Measurements from ENCODE around the gene SNCAIP.

The SNCAIP gene

GRCh38 chr5:122310889-122311288, 1.1 kb upstream of the SNCAIP start:
- Histone ChIP-seq H3K79me2 (ENCODE audit: control insufficient read depth, insufficient read depth, low read length) (no peaks in the 10 kb centered on the region), H3K4ac (ENCODE audit: low read depth, low read length) (no peak overlapping the region), H3K4me3 (ENCODE audit: low read length) (no peak overlapping the region), H3K56ac (ENCODE audit: low read length) (no peak overlapping the region), H4K5ac (ENCODE audit: low read length) (no peak overlapping the region), H3K36me3 (ENCODE audit: control insufficient read depth, insufficient read depth, low read length) (no peaks in the 10 kb centered on the region), H3K18ac (ENCODE audit: low read length) (no peak overlapping the region), H3K4me2 (ENCODE audit: low read length) (no peak overlapping the region), H3K23ac (ENCODE audit: low read length) (no peak overlapping the region), H3K4me1 (ENCODE audit: control insufficient read depth, low read depth, low read length) (no peaks in the 10 kb centered on the region), H2BK120ac (ENCODE audit: low read depth, low read length) (no peak overlapping the region), H3K9ac (ENCODE audit: low read length) (no peak overlapping the region), H3K27me3 (ENCODE audit: insufficient read depth, low read length, poor library complexity) (peaks cover 4% of the 10 kb centered on the region), H3K79me1 (ENCODE audit: low read length) (no peaks in the 10 kb centered on the region), H2BK5ac (ENCODE audit: low read length) (no peak overlapping the region), H4K8ac (ENCODE audit: low read depth, low read length) (no peak overlapping the region), H2BK15ac (replicated peaks; ENCODE audit: low read depth) (no peak overlapping the region), H3K27ac (ENCODE audit: low read depth, low read length) (no peak overlapping the region), H2AK5ac (ENCODE audit: low read length) (no peak overlapping the region)
- peak; percentile 32 for DNase-seq
- no CpG with 5 or more reads among the region's 7 CpGs for WGBS (ENCODE audit: extremely low coverage, insufficient coverage, low lambda C conversion rate)

GRCh38 chr5:122311497-122311960, 508 bp upstream of the SNCAIP start:
- Histone ChIP-seq H3K4me2 (ENCODE audit: low read length) (peak overlapping the region; percentile 25), H2BK120ac (ENCODE audit: low read depth, low read length) (no peak overlapping the region), H3K27me3 (ENCODE audit: insufficient read depth, low read length, poor library complexity) (peaks cover 4% of the 10 kb centered on the region), H4K5ac (ENCODE audit: low read length) (no peak overlapping the region), H3K56ac (ENCODE audit: low read length) (peak overlapping the region; percentile 75), H3K4ac (ENCODE audit: low read depth, low read length) (no peak overlapping the region), H2BK15ac (replicated peaks; ENCODE audit: low read depth) (no peak overlapping the region), H3K4me1 (ENCODE audit: control insufficient read depth, low read depth, low read length) (no peaks in the 10 kb centered on the region), H3K23ac (ENCODE audit: low read length) (no peak overlapping the region), H3K79me2 (ENCODE audit: control insufficient read depth, insufficient read depth, low read length) (no peaks in the 10 kb centered on the region), H3K4me3 (ENCODE audit: low read length) (peak overlapping the region; percentile 27), H3K18ac (ENCODE audit: low read length) (peak overlapping the region; percentile 39), H3K27ac (ENCODE audit: low read depth, low read length) (no peak overlapping the region), H3K9ac (ENCODE audit: low read length) (peak overlapping the region; percentile 50), H4K8ac (ENCODE audit: low read depth, low read length) (no peak overlapping the region), H2AK5ac (ENCODE audit: low read length) (no peak overlapping the region), H3K79me1 (ENCODE audit: low read length) (no peaks in the 10 kb centered on the region), H3K36me3 (ENCODE audit: control insufficient read depth, insufficient read depth, low read length) (no peaks in the 10 kb centered on the region), H2BK5ac (ENCODE audit: low read length) (no peak overlapping the region)
- DNase-seq = peak; percentile 29
- no CpG with 5 or more reads among the region's 33 CpGs for WGBS (ENCODE audit: extremely low coverage, insufficient coverage, low lambda C conversion rate)

GRCh38 chr5:122312591-122313406, 762 bp downstream of the SNCAIP start:
- no peaks in the 10 kb centered on the region for H3K36me3 ChIP-seq (ENCODE audit: control insufficient read depth, insufficient read depth, low read length)
- no peak overlapping the region for H3K27ac ChIP-seq (ENCODE audit: low read depth, low read length)
- peak overlapping the region; percentile 2 for H3K4me3 ChIP-seq (ENCODE audit: low read length)
- H3K79me1 ChIP-seq (ENCODE audit: low read length) = no peaks in the 10 kb centered on the region
- no peak overlapping the region for H4K5ac ChIP-seq (ENCODE audit: low read length)
- no peak overlapping the region for H3K18ac ChIP-seq (ENCODE audit: low read length)
- H3K79me2 ChIP-seq (ENCODE audit: control insufficient read depth, insufficient read depth, low read length) = no peaks in the 10 kb centered on the region
- H2BK15ac ChIP-seq (replicated peaks; ENCODE audit: low read depth) = no peak overlapping the region
- H3K23ac ChIP-seq (ENCODE audit: low read length) = no peak overlapping the region
- H2BK5ac ChIP-seq (ENCODE audit: low read length) = no peak overlapping the region
- H3K4ac ChIP-seq (ENCODE audit: low read depth, low read length) = no peak overlapping the region
- peak; percentile 27 for DNase-seq
- WGBS (ENCODE audit: extremely low coverage, insufficient coverage, low lambda C conversion rate) = no CpG with 5 or more reads among the region's 31 CpGs
- no peaks in the 10 kb centered on the region for H3K4me1 ChIP-seq (ENCODE audit: control insufficient read depth, low read depth, low read length)
- peak overlapping the region; percentile 70 for H3K4me2 ChIP-seq (ENCODE audit: low read length)
- H2AK5ac ChIP-seq (ENCODE audit: low read length) = no peak overlapping the region
- peak overlapping the region; percentile 46 for H3K56ac ChIP-seq (ENCODE audit: low read length)
- no peak overlapping the region for H2BK120ac ChIP-seq (ENCODE audit: low read depth, low read length)
- peaks cover 4% of the 10 kb centered on the region for H3K27me3 ChIP-seq (ENCODE audit: insufficient read depth, low read length, poor library complexity)
- no peak overlapping the region for H3K9ac ChIP-seq (ENCODE audit: low read length)
- H4K8ac ChIP-seq (ENCODE audit: low read depth, low read length) = no peak overlapping the region

- no CpG with 5 or more reads among the region's 2 CpGs for WGBS (ENCODE audit: extremely low coverage, insufficient coverage, low lambda C conversion rate)
Measured at GRCh38 chr5:122314036-122314435, 2.0 kb downstream of the SNCAIP start.

GRCh38 chr5:122315521-122315920, 3.5 kb downstream of the SNCAIP start:
- H4K5ac ChIP-seq (ENCODE audit: low read length) = no peak overlapping the region
- no peaks in the 10 kb centered on the region for H3K36me3 ChIP-seq (ENCODE audit: control insufficient read depth, insufficient read depth, low read length)
- H3K56ac ChIP-seq (ENCODE audit: low read length) = no peak overlapping the region
- no peak overlapping the region for H2BK15ac ChIP-seq (replicated peaks; ENCODE audit: low read depth)
- H3K4ac ChIP-seq (ENCODE audit: low read depth, low read length) = no peak overlapping the region
- H3K79me2 ChIP-seq (ENCODE audit: control insufficient read depth, insufficient read depth, low read length) = no peaks in the 10 kb centered on the region
- H3K79me1 ChIP-seq (ENCODE audit: low read length) = no peaks in the 10 kb centered on the region
- no peak overlapping the region for H4K8ac ChIP-seq (ENCODE audit: low read depth, low read length)
- no peak overlapping the region for H3K23ac ChIP-seq (ENCODE audit: low read length)
- H2BK120ac ChIP-seq (ENCODE audit: low read depth, low read length) = no peak overlapping the region
- H3K4me3 ChIP-seq (ENCODE audit: low read length) = no peak overlapping the region
- H3K4me2 ChIP-seq (ENCODE audit: low read length) = no peak overlapping the region
- no peak overlapping the region for H3K27ac ChIP-seq (ENCODE audit: low read depth, low read length)
- peaks cover 4% of the 10 kb centered on the region for H3K27me3 ChIP-seq (ENCODE audit: insufficient read depth, low read length, poor library complexity)
- H3K18ac ChIP-seq (ENCODE audit: low read length) = no peak overlapping the region
- no peaks in the 10 kb centered on the region for H3K4me1 ChIP-seq (ENCODE audit: control insufficient read depth, low read depth, low read length)
- H2BK5ac ChIP-seq (ENCODE audit: low read length) = no peak overlapping the region
- H2AK5ac ChIP-seq (ENCODE audit: low read length) = no peak overlapping the region
- WGBS (ENCODE audit: extremely low coverage, insufficient coverage, low lambda C conversion rate) = no CpG with 5 or more reads among the region's 1 CpG
- DNase-seq = no peak
- no peak overlapping the region for H3K9ac ChIP-seq (ENCODE audit: low read length)

More at GRCh38 chr5:122314036-122314435, 2.0 kb downstream of the SNCAIP start:
- Histone ChIP-seq H3K23ac (ENCODE audit: low read length) (no peak overlapping the region), H3K79me1 (ENCODE audit: low read length) (no peaks in the 10 kb centered on the region), H2BK15ac (replicated peaks; ENCODE audit: low read depth) (no peak overlapping the region), H3K27me3 (ENCODE audit: insufficient read depth, low read length, poor library complexity) (peaks cover 4% of the 10 kb centered on the region), H2BK120ac (ENCODE audit: low read depth, low read length) (no peak overlapping the region), H3K9ac (ENCODE audit: low read length) (no peak overlapping the region), H3K4ac (ENCODE audit: low read depth, low read length) (no peak overlapping the region), H3K36me3 (ENCODE audit: control insufficient read depth, insufficient read depth, low read length) (no peaks in the 10 kb centered on the region), H2AK5ac (ENCODE audit: low read length) (no peak overlapping the region), H3K4me3 (ENCODE audit: low read length) (no peak overlapping the region), H4K5ac (ENCODE audit: low read length) (no peak overlapping the region), H3K56ac (ENCODE audit: low read length) (no peak overlapping the region), H3K18ac (ENCODE audit: low read length) (no peak overlapping the region), H3K27ac (ENCODE audit: low read depth, low read length) (no peak overlapping the region), H3K79me2 (ENCODE audit: control insufficient read depth, insufficient read depth, low read length) (no peaks in the 10 kb centered on the region), H3K4me2 (ENCODE audit: low read length) (no peak overlapping the region), H4K8ac (ENCODE audit: low read depth, low read length) (no peak overlapping the region), H2BK5ac (ENCODE audit: low read length) (no peak overlapping the region), H3K4me1 (ENCODE audit: control insufficient read depth, low read depth, low read length) (no peaks in the 10 kb centered on the region)
- no peak for DNase-seq

All from mesendoderm (in vitro differentiated cells).